CD4-positive, alpha-beta T cell (primary cell): ENCODE results near the gene HSD11B2. TPM values are rescaled to one million over a fixed set of nuclear protein-coding genes. Genes with fewer than 3 reads are reported as not detected.

Experiments
- ATAC-seq: fragments of 200-7000 bp; cut with Tn5 transposase; one replicate; pipeline ENCODE4 v1.10.0; 2022; ENCODE audit warnings: mild to moderate bottlenecking; ENCODE audit not compliant: poor library complexity
- CTCF ChIA-PET: fragments of 350-600 bp; sonication (Branson Sonifier 250); formaldehyde crosslinking; loops from one replicate; lab custom pipeline; 2021; ENCODE audit warnings: antibody characterized with exemption, inconsistent platforms; lab: Charles Lee
- POLR2A ChIA-PET: fragments of 350-600 bp; sonication (Branson Sonifier 250); formaldehyde crosslinking; loops from one replicate; lab custom pipeline; 2021; ENCODE audit warnings: antibody characterized with exemption, inconsistent platforms; lab: Charles Lee
- DNase-seq, 14 experiments: peaks; one replicate each; pipeline ENCODE4 v3.0.0-alpha.2; 2013 to 2020; ENCODE audit warnings: mixed read lengths in 2 of 14
- H3K27ac ChIP-seq, 2 donors: one replicate each; pipeline versions ENCODE4 v1.5.1 to v1.7.0; 2013; ENCODE audit warnings: low read length in 2 of 2, low read depth in 1 of 2, mild to moderate bottlenecking in 1 of 2
- H3K27me3 ChIP-seq, 2 experiments: 1 replicate in 1 of 2; 2 replicates in 1 of 2; pipeline versions ENCODE4 v1.6.1 to v1.7.0; 2013; ENCODE audit warnings: low read length in 2 of 2, control low read depth in 1 of 2, mild to moderate bottlenecking in 1 of 2, moderate library complexity in 1 of 2; ENCODE audit not compliant: insufficient read depth in 2 of 2, control insufficient read depth in 1 of 2
- H3K36me3 ChIP-seq: one replicate; pipeline ENCODE4 v1.6.1; 2013; ENCODE audit warnings: low read length, control low read depth; ENCODE audit not compliant: insufficient read depth
- H3K4me1 ChIP-seq: one replicate; pipeline ENCODE4 v1.6.1; 2013; ENCODE audit warnings: low read length, control low read depth; ENCODE audit not compliant: insufficient read depth
- H3K4me3 ChIP-seq: one replicate; pipeline ENCODE4 v1.5.1; 2013; ENCODE audit warnings: mild to moderate bottlenecking, low read length, moderate library complexity
- H3K9me3 ChIP-seq, 2 experiments: 1 replicate in 1 of 2; 2 replicates in 1 of 2; pipeline versions ENCODE4 v1.6.1 to v1.7.0; 2013; ENCODE audit warnings: low read length in 2 of 2, mild to moderate bottlenecking in 2 of 2, control low read depth in 1 of 2, moderate library complexity in 1 of 2; ENCODE audit not compliant: control insufficient read depth in 1 of 2, insufficient read depth in 1 of 2
- H3K27ac Mint-ChIP-seq: one replicate; pipeline ENCODE4 v1.8.0; 2020; ENCODE audit warnings: mixed read lengths
- H3K27me3 Mint-ChIP-seq: one replicate; pipeline ENCODE4 v1.8.0; 2021; ENCODE audit warnings: mixed read lengths
- H3K36me3 Mint-ChIP-seq: one replicate; pipeline ENCODE4 v1.8.0; 2021; ENCODE audit warnings: low read depth, mixed read lengths
- H3K4me1 Mint-ChIP-seq: one replicate; pipeline ENCODE4 v1.8.0; 2021; ENCODE audit warnings: low read depth, mixed read lengths
- H3K4me3 Mint-ChIP-seq: one replicate; pipeline ENCODE4 v1.8.0; 2020; ENCODE audit warnings: mild to moderate bottlenecking, mixed read lengths
- H3K9me3 Mint-ChIP-seq: one replicate; pipeline ENCODE4 v1.8.0; 2020; ENCODE audit warnings: mixed read lengths
- CTCF ChIP-seq: fragments of 200-600 bp; IDR thresholded peaks from one replicate; pipeline ENCODE4 v1.8.0; 2022; ENCODE audit warnings: antibody characterized with exemption, mild to moderate bottlenecking
- intact Hi-C, 2 experiments: fragments of 100-400 bp; cut with DNase I in 1 of 2; cut with micrococcal nuclease in 1 of 2; formaldehyde crosslinking; loops; one replicate each; pipeline versions ENCODE4 v1.15.1 to v1.9.0; 2023 to 2025; cut with DNase I, micrococcal nuclease
- total RNA-seq, 174 experiments: library from RNA in 2 of 174; stranded (reverse) in 2 of 174; gene quantifications; one replicate each; pipeline ENCODE4 v1.2.3 and lab custom pipeline; 2021 to 2026

The HSD11B2 gene
- total RNA-seq, 2 experiments from 2014 or later, result not detected

- no peaks in the 10 kb centered on the region for H3K9me3 Mint-ChIP-seq
- intact Hi-C loops, result no loop called here
Observed at GRCh38 chr16:67407176-67407787, 23.6 kb upstream of the HSD11B2 start.

GRCh38 chr16:67407788-67408452, 23.0 kb upstream of the HSD11B2 start:
- intact Hi-C loops, result no loop called here
- Mint-ChIP-seq H3K27ac (no peak overlapping the region), H3K9me3 (no peaks in the 10 kb centered on the region), H3K27me3 (peaks cover 13% of the 10 kb centered on the region), H3K4me3 (no peak overlapping the region), H3K36me3 (no peaks in the 10 kb centered on the region), H3K4me1 (no peaks in the 10 kb centered on the region)
- Histone ChIP-seq H3K27ac (no peak overlapping the region), H3K4me1 (no peaks in the 10 kb centered on the region), H3K9me3 (no peaks in the 10 kb centered on the region), H3K36me3 (no peaks in the 10 kb centered on the region), H3K4me3 (no peak overlapping the region), H3K27me3 (peaks cover 0 to 4% of the 10 kb centered on the region in 2 experiments)
- CTCF ChIA-PET, result no interaction called here
- ATAC-seq, result no peak
- TF ChIP-seq CTCF, result no peak
- DNase-seq, result no peak
- POLR2A ChIA-PET, result no interaction called here

More at GRCh38 chr16:67407176-67407787, 23.6 kb upstream of the HSD11B2 start:
- Histone ChIP-seq H3K36me3 (no peaks in the 10 kb centered on the region), H3K4me1 (no peaks in the 10 kb centered on the region), H3K27me3 (peaks cover 0 to 6% of the 10 kb centered on the region in 2 experiments), H3K9me3 (no peaks in the 10 kb centered on the region), H3K4me3 (no peak overlapping the region), H3K27ac (no peak overlapping the region)
- ATAC-seq, result no peak
- H3K4me1 Mint-ChIP-seq, result no peaks in the 10 kb centered on the region
- no peaks in the 10 kb centered on the region for H3K36me3 Mint-ChIP-seq
- H3K27me3 Mint-ChIP-seq, result peaks cover 15% of the 10 kb centered on the region
- CTCF ChIA-PET, result no interaction called here
- H3K27ac Mint-ChIP-seq, result no peak overlapping the region
- no peak for DNase-seq
- POLR2A ChIA-PET, result no interaction called here
- TF ChIP-seq CTCF, result no peak
- H3K4me3 Mint-ChIP-seq, result no peak overlapping the region

- Histone ChIP-seq H3K4me3 (no peak overlapping the region), H3K9me3 (no peaks in the 10 kb centered on the region), H3K36me3 (no peaks in the 10 kb centered on the region), H3K27me3 (peaks cover 4% of the 10 kb centered on the region in 2 experiments), H3K4me1 (no peaks in the 10 kb centered on the region), H3K27ac (no peak overlapping the region)
- ChIA-PET CTCF (no interaction called here), POLR2A (no interaction called here)
- intact Hi-C loops, result loop anchor here in 1 of 2 experiments (10.0 kb wide), 1 partner anchor 435 kb away; no protein-coding TSS in a partner anchor
- no peak for TF ChIP-seq CTCF
- ATAC-seq (no peak), DNase-seq (no peak)
- no peaks in the 10 kb centered on the region for H3K36me3 Mint-ChIP-seq
- H3K9me3 Mint-ChIP-seq, result no peaks in the 10 kb centered on the region
- H3K27ac Mint-ChIP-seq, result no peak overlapping the region
- H3K27me3 Mint-ChIP-seq, result peaks cover 16% of the 10 kb centered on the region
- no peak overlapping the region for H3K4me3 Mint-ChIP-seq
- H3K4me1 Mint-ChIP-seq, result no peaks in the 10 kb centered on the region
Observed at GRCh38 chr16:67409631-67410030, 21.3 kb upstream of the HSD11B2 start.
